Measurements from ENCODE around the gene ALKBH3. TPM values are rescaled to one million over a fixed set of nuclear protein-coding genes. Genes with fewer than 3 reads are reported as not detected.

Gene ALKBH3
- total RNA-seq, 1 experiment from 2014 or later = not detected

DNA sequence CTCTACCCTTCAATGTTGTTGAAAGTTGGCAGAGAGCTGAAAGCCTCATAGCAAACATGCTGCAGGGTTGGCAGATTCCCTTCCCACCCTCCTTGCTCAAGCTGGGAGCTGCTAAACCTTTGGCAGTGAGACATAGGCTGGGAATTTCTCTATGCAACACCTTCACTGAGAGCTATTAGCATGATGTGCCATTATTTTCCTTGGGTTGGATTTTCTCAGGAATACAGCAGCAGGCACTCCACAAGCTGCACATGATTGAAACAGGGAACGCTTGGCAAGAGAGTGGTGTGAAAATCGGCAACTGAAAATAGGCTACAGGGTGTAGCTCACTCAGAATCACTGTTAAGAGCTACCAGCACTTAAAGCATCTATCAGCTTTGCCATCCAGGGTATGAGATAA is 9.6 kb upstream of the ALKBH3 start:
- H3K4me2 ChIP-seq (ENCODE audit: low read depth, low read length, poor library complexity, severe bottlenecking) = no peak overlapping the region
- H3K9ac ChIP-seq (ENCODE audit: low read length) = no peak overlapping the region
- H3K4me3 ChIP-seq (ENCODE audit: low read length) = no peak overlapping the region
- no peaks in the 10 kb centered on the region for H3K4me1 ChIP-seq (ENCODE audit: low read length)
- no peak for DNase-seq
- no peaks in the 10 kb centered on the region for H3K27me3 ChIP-seq (ENCODE audit: low read length)
- H2AFZ ChIP-seq (ENCODE audit: low read length) = no peak overlapping the region
- H3K9me2 ChIP-seq (replicated peaks; ENCODE audit: insufficient read depth, low read length) = no peaks in the 10 kb centered on the region
- no peaks in the 10 kb centered on the region for H3K36me3 ChIP-seq (ENCODE audit: insufficient read depth, low read length)
- H3K27ac ChIP-seq (ENCODE audit: low read length) = no peak overlapping the region
- no peaks in the 10 kb centered on the region for H3K9me3 ChIP-seq (ENCODE audit: low read length)
- H3K79me2 ChIP-seq (ENCODE audit: low read length) = no peaks in the 10 kb centered on the region
- no peaks in the 10 kb centered on the region; the same call in 1 of the 2 replicates for H4K20me1 ChIP-seq (ENCODE audit: insufficient read depth, low read depth, low read length)

DNA sequence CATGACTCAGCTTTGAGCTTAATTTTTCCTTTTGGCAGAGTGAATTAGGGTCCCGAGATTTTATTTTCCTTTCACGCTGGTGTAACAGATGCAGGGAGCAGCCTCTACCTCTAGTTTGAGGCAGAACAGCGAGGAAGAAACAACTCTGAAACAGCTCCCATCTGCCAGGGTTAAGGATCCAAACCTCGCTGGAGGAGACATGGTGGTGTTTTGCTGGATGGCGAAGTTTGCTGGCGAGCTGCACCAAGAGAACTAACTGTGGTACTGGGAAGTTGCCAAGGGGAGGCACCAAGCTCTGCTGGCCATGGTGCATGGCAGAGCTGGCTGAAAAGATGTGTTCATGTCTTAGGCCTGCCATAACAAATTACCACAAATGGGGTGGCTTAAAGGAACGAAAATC is 7.6 kb upstream of the ALKBH3 start:
- no peaks in the 10 kb centered on the region for H3K9me3 ChIP-seq (ENCODE audit: low read length)
- H3K79me2 ChIP-seq (ENCODE audit: low read length) = no peaks in the 10 kb centered on the region
- no peak for DNase-seq
- no peaks in the 10 kb centered on the region for H3K36me3 ChIP-seq (ENCODE audit: insufficient read depth, low read length)
- H3K9me2 ChIP-seq (replicated peaks; ENCODE audit: insufficient read depth, low read length) = no peaks in the 10 kb centered on the region
- no peak overlapping the region for H3K27ac ChIP-seq (ENCODE audit: low read length)
- H3K4me2 ChIP-seq (ENCODE audit: low read depth, low read length, poor library complexity, severe bottlenecking) = no peak overlapping the region
- no peak overlapping the region for H3K9ac ChIP-seq (ENCODE audit: low read length)
- no peaks in the 10 kb centered on the region for H4K20me1 ChIP-seq (ENCODE audit: insufficient read depth, low read depth, low read length)
- H3K4me1 ChIP-seq (ENCODE audit: low read length) = no peaks in the 10 kb centered on the region
- no peaks in the 10 kb centered on the region for H3K27me3 ChIP-seq (ENCODE audit: low read length)
- no peak overlapping the region for H3K4me3 ChIP-seq (ENCODE audit: low read length)
- no peak overlapping the region for H2AFZ ChIP-seq (ENCODE audit: low read length)

DNA sequence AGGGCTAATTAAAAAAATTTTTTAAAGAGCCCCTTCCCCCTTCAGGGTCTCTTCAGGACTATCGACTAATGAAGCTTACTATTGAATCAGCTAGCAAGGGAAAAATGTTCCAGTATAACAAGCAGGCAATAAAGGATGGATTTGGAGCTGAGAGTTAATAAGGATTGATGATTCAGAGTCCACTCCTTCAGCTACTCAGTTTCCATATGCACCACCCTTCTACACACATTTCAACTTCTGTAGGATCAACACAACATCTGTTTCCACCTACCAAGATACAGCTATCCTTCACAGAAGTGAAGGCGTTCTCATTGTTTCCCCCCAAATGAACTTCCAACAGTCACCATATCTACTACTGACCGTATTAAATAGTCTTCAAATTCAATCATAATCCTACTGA is 6.6 kb upstream of the ALKBH3 start:
- Histone ChIP-seq H3K9me3 (ENCODE audit: low read length) (no peaks in the 10 kb centered on the region), H3K4me2 (ENCODE audit: low read depth, low read length, poor library complexity, severe bottlenecking) (no peak overlapping the region), H3K4me3 (ENCODE audit: low read length) (no peak overlapping the region), H3K9me2 (replicated peaks; ENCODE audit: insufficient read depth, low read length) (no peaks in the 10 kb centered on the region), H3K9ac (ENCODE audit: low read length) (no peak overlapping the region), H3K79me2 (ENCODE audit: low read length) (no peaks in the 10 kb centered on the region), H3K27ac (ENCODE audit: low read length) (no peak overlapping the region), H2AFZ (ENCODE audit: low read length) (no peak overlapping the region), H3K27me3 (ENCODE audit: low read length) (no peaks in the 10 kb centered on the region), H3K36me3 (ENCODE audit: insufficient read depth, low read length) (no peaks in the 10 kb centered on the region), H3K4me1 (ENCODE audit: low read length) (no peaks in the 10 kb centered on the region), H4K20me1 (ENCODE audit: insufficient read depth, low read depth, low read length) (no peaks in the 10 kb centered on the region)
- no peak for DNase-seq

DNA sequence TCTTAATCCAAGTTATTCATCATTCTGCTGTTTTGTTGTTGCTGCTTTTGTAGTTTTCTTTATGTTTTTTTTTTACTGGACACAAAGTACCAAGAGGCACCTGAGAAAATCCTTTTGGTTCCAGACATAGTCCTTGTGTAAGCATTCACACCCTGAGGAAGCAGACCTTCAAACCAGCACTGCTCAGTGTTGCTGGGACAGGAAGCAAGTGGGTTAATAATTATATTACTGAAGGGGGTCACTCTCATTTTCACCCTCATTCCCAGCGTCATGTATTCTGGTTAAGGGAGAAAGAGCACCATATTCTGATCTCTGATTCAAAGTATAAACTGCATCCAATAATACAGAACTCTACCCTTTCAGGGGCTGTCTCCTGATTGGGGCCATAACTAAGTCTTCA is 5.9 kb upstream of the ALKBH3 start:
- no peaks in the 10 kb centered on the region for H3K27me3 ChIP-seq (ENCODE audit: low read length)
- no peaks in the 10 kb centered on the region for H3K4me1 ChIP-seq (ENCODE audit: low read length)
- H2AFZ ChIP-seq (ENCODE audit: low read length) = no peak overlapping the region
- no peaks in the 10 kb centered on the region for H3K9me3 ChIP-seq (ENCODE audit: low read length)
- no peak overlapping the region for H3K4me2 ChIP-seq (ENCODE audit: low read depth, low read length, poor library complexity, severe bottlenecking)
- H3K9me2 ChIP-seq (replicated peaks; ENCODE audit: insufficient read depth, low read length) = no peaks in the 10 kb centered on the region
- no peak overlapping the region for H3K9ac ChIP-seq (ENCODE audit: low read length)
- no peak overlapping the region for H3K27ac ChIP-seq (ENCODE audit: low read length)
- no peaks in the 10 kb centered on the region for H4K20me1 ChIP-seq (ENCODE audit: insufficient read depth, low read depth, low read length)
- DNase-seq = no peak
- no peak overlapping the region for H3K4me3 ChIP-seq (ENCODE audit: low read length)
- no peaks in the 10 kb centered on the region for H3K79me2 ChIP-seq (ENCODE audit: low read length)
- no peaks in the 10 kb centered on the region for H3K36me3 ChIP-seq (ENCODE audit: insufficient read depth, low read length)

DNA sequence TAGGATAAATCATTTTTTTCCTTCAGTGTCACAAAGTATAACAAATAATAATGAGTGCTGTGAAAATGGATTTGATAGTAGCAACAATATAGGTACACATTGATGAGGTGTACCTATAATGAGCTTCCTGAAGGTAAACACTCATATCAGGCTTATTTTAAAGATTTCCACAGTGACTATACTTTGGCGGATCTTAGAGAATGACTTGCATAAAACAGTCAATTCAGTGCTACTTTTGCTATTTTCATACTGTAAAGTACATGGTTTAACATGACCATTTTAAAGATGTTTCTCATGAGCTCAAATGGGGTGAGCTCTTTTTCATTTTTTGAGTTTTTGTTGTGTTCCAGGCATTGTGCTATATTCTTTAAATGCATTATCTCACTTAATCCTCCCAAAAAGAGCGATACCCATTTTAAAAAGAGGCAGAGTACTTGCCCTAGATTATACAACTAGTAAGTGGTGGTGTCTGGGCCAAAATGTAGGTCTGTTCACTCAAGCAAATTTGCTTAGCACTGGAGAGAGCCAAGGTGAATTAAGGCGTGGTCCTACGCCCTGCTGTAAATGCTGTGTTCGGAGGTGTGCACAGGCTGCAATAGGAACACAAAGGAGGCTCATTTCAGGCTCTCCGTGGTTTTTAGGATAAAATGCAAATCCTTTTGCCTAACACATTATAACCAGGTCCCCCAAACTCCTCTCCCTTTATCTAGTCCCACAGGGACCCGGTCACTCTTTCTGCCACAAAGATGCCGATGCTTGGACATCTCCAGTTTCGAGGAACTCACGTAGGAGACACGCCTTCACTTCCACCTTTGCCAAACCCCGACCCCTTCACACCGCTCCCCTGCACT is 617 bp upstream of the ALKBH3 start:
- Histone ChIP-seq H3K4me2 (ENCODE audit: low read depth, low read length, poor library complexity, severe bottlenecking) (no peak overlapping the region), H3K9ac (ENCODE audit: low read length) (no peak overlapping the region), H3K27ac (ENCODE audit: low read length) (no peak overlapping the region), H3K9me3 (ENCODE audit: low read length) (no peaks in the 10 kb centered on the region), H2AFZ (ENCODE audit: low read length) (no peak overlapping the region), H3K9me2 (replicated peaks; ENCODE audit: insufficient read depth, low read length) (no peaks in the 10 kb centered on the region), H3K4me3 (ENCODE audit: low read length) (no peak overlapping the region), H3K27me3 (ENCODE audit: low read length) (no peaks in the 10 kb centered on the region), H4K20me1 (ENCODE audit: insufficient read depth, low read depth, low read length) (no peaks in the 10 kb centered on the region), H3K79me2 (ENCODE audit: low read length) (no peaks in the 10 kb centered on the region), H3K36me3 (ENCODE audit: insufficient read depth, low read length) (no peaks in the 10 kb centered on the region), H3K4me1 (ENCODE audit: low read length) (no peaks in the 10 kb centered on the region)
- DNase-seq = no peak

DNA sequence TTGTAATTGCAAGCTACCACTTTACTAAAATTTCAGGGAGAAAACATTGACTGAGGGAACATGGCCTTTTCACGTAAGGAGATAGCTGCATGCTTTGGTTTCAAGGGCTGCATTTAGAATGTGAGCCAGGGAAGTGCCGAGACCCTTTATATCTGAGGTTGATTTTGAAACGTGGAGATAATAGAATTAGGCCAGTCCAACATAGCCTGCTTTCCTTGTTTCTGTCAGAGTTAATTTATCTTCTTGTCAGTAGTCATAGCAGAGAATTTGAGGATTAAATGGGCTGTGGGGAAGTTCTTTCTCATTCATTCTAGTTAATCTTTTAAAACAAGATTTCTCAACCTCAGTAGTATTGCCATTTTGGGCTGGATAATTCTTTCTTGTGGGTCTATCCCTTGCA is 12.2 kb downstream of the ALKBH3 start:
- H3K4me1 ChIP-seq (ENCODE audit: low read length) = no peaks in the 10 kb centered on the region
- H3K4me2 ChIP-seq (ENCODE audit: low read depth, low read length, poor library complexity, severe bottlenecking) = no peak overlapping the region
- no peak overlapping the region for H2AFZ ChIP-seq (ENCODE audit: low read length)
- no peak overlapping the region for H3K9ac ChIP-seq (ENCODE audit: low read length)
- H4K20me1 ChIP-seq (ENCODE audit: insufficient read depth, low read depth, low read length) = no peaks in the 10 kb centered on the region
- H3K36me3 ChIP-seq (ENCODE audit: insufficient read depth, low read length) = no peaks in the 10 kb centered on the region
- no peaks in the 10 kb centered on the region for H3K79me2 ChIP-seq (ENCODE audit: low read length)
- DNase-seq = no peak
- H3K27ac ChIP-seq (ENCODE audit: low read length) = no peak overlapping the region
- no peaks in the 10 kb centered on the region for H3K9me3 ChIP-seq (ENCODE audit: low read length)
- no peaks in the 10 kb centered on the region for H3K9me2 ChIP-seq (replicated peaks; ENCODE audit: insufficient read depth, low read length)
- no peaks in the 10 kb centered on the region for H3K27me3 ChIP-seq (ENCODE audit: low read length)
- no peak overlapping the region for H3K4me3 ChIP-seq (ENCODE audit: low read length)

DNA sequence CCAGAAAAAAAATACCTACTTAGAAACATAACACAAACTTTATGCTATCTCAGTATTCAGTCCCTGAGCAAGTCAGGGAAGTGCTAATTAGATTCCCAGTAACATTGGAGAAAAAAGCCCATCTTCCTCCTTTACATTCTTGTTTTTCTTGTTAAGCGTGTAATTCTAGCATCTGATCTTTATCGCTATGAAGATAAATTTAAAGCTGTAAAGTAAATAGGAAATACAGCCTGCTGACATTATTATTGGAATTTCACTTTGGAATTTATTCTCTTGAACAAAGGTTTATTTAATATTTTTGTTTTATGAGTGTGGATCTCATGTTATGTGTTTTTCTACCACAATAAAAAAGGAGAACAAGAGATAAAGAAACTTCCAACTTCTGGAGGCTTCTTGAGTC is 13.9 kb downstream of the ALKBH3 start:
- H3K9me3 ChIP-seq (ENCODE audit: low read length) = no peaks in the 10 kb centered on the region
- H2AFZ ChIP-seq (ENCODE audit: low read length) = no peak overlapping the region
- H4K20me1 ChIP-seq (ENCODE audit: insufficient read depth, low read depth, low read length) = no peaks in the 10 kb centered on the region
- H3K9ac ChIP-seq (ENCODE audit: low read length) = no peak overlapping the region
- H3K4me2 ChIP-seq (ENCODE audit: low read depth, low read length, poor library complexity, severe bottlenecking) = no peak overlapping the region
- no peaks in the 10 kb centered on the region for H3K9me2 ChIP-seq (replicated peaks; ENCODE audit: insufficient read depth, low read length)
- H3K27ac ChIP-seq (ENCODE audit: low read length) = no peak overlapping the region
- H3K36me3 ChIP-seq (ENCODE audit: insufficient read depth, low read length) = no peaks in the 10 kb centered on the region
- H3K4me1 ChIP-seq (ENCODE audit: low read length) = no peaks in the 10 kb centered on the region
- H3K4me3 ChIP-seq (ENCODE audit: low read length) = no peak overlapping the region
- H3K79me2 ChIP-seq (ENCODE audit: low read length) = no peaks in the 10 kb centered on the region
- H3K27me3 ChIP-seq (ENCODE audit: low read length) = no peaks in the 10 kb centered on the region
- no peak for DNase-seq

DNA sequence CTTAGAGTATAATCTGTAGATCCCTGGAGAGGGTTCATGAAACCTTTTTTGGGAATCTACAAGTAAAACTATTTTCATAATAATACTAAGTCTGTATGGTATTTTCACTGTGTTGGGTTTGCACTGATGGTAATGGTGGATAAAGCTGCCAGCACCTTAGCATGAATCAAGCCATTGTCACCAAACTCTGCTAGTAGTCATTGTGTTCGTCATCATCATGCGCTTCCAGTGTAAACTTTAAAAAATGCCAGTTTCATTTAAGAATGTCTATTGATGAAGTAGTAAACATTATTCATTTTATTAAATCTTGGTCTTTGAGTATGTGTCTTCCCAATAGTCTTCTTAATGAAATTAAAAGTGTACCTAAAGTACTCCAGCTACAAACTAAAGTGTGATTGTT is 15.0 kb downstream of the ALKBH3 start:
- Histone ChIP-seq H3K4me1 (ENCODE audit: low read length) (no peaks in the 10 kb centered on the region), H3K9ac (ENCODE audit: low read length) (no peak overlapping the region), H3K4me2 (ENCODE audit: low read depth, low read length, poor library complexity, severe bottlenecking) (no peak overlapping the region), H3K4me3 (ENCODE audit: low read length) (no peak overlapping the region), H2AFZ (ENCODE audit: low read length) (no peak overlapping the region), H4K20me1 (ENCODE audit: insufficient read depth, low read depth, low read length) (no peaks in the 10 kb centered on the region), H3K9me2 (replicated peaks; ENCODE audit: insufficient read depth, low read length) (no peaks in the 10 kb centered on the region), H3K36me3 (ENCODE audit: insufficient read depth, low read length) (no peaks in the 10 kb centered on the region), H3K27me3 (ENCODE audit: low read length) (no peaks in the 10 kb centered on the region), H3K9me3 (ENCODE audit: low read length) (no peaks in the 10 kb centered on the region), H3K27ac (ENCODE audit: low read length) (no peak overlapping the region), H3K79me2 (ENCODE audit: low read length) (no peaks in the 10 kb centered on the region)
- DNase-seq = no peak
